Thoracic aorta (tissue), 2 donors: ENCODE measurements around the gene MAD1L1. TPM values are rescaled to one million over a fixed set of nuclear protein-coding genes. Genes with fewer than 3 reads are reported as not detected.

Source experiments
- ATAC-seq: fragments of 150-250 bp; one replicate; pipeline ENCODE4 v1.8.0; 2017; ENCODE audit warnings: low read depth; ENCODE audit not compliant: insufficient number of reproducible peaks, low FRiP score
- DNase-seq: peaks from one replicate; pipeline ENCODE4 v3.0.0-alpha.2; 2020; ENCODE audit warnings: low spot score
- H3K27ac ChIP-seq, 2 donors: fragments of 200-600 bp; sonication (generic); 1 replicate in 1 of 2; 2 replicates in 1 of 2; pipeline ENCODE4 v1.5.1; 2016; ENCODE audit warnings: mild to moderate bottlenecking in 2 of 2, moderate library complexity in 2 of 2
- H3K27me3 ChIP-seq: fragments of 200-600 bp; sonication (generic); replicated peaks from 2 replicates; pipeline ENCODE4 v1.6.0; 2016; ENCODE audit warnings: mild to moderate bottlenecking; ENCODE audit not compliant: insufficient read depth
- H3K36me3 ChIP-seq: fragments of 200-600 bp; sonication (generic); one replicate; pipeline ENCODE4 v1.5.1; 2016
- H3K4me1 ChIP-seq, 2 donors: fragments of 200-600 bp; sonication (generic); 1 replicate in 1 of 2; 2 replicates in 1 of 2; pipeline versions ENCODE4 v1.5.1 to v1.6.0; 2016; ENCODE audit warnings: low read depth in 2 of 2, mild to moderate bottlenecking in 1 of 2; ENCODE audit not compliant: control insufficient read depth in 1 of 2
- H3K4me3 ChIP-seq: fragments of 200-600 bp; sonication (generic); 2 replicates; pipeline ENCODE4 v1.5.1; 2016; ENCODE audit warnings: mild to moderate bottlenecking
- H3K9me3 ChIP-seq: fragments of 200-600 bp; sonication (generic); 2 replicates; pipeline ENCODE4 v1.5.1; 2016
- total RNA-seq, 2 donors: library from RNA; depleted of rRNA; stranded (reverse); fragments of >200 nt; gene quantifications; one replicate each; pipeline versions ENCODE4 v1.1.0 to v1.2.3, GENCODE V29; 2016
- TF ChIP-seq, protein P1 (sequence below): fragments of 200-600 bp; sonication (generic); IDR thresholded peaks from one replicate; pipeline ENCODE4 v1.5.1; 2019; ENCODE audit warnings: antibody characterized with exemption

Gene MAD1L1
- total RNA-seq, 2 donors from 2014 or later, result 27.4 to 41.3 TPM

DNA sequence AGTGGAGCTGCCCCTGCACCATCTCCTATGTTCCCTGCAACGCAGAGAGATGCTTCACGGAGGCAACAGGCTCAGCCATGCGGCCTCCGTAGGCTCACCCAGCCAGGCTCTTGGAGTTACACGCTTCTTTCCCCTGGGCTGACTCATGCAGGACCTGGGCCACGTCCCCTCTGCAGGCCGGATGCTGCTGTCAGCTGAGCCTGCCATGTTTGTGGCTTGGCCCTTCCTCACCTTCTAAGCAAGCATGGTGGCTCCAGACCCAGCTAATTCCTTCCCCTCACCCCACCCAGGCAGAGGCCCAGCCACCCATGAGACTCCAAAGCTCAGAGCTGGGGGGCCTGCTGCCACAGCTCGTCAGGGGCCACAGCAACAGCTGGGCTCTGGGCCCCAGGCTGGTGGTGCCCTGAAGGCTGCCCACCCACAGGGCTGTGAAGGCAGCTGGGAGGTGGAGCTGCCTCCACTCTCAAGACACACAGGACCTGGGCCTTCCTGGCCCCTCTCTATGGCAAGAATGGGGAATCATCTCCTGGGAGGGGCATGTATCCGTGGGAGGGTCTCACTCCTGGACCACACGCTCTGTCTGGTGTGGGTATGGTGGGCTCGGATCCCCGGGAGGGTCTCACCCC lies 343.1 kb downstream of the MAD1L1 start:
- Histone ChIP-seq H3K4me3 (no peak overlapping the region), H3K4me1 (no peaks in the 10 kb centered on the region), H3K27ac (no peak overlapping the region), H3K27me3 (no peaks in the 10 kb centered on the region), H3K9me3 (no peaks in the 10 kb centered on the region), H3K36me3 (peaks cover 5% of the 10 kb centered on the region)
- no peak for ATAC-seq
- TF ChIP-seq, protein P1, sequence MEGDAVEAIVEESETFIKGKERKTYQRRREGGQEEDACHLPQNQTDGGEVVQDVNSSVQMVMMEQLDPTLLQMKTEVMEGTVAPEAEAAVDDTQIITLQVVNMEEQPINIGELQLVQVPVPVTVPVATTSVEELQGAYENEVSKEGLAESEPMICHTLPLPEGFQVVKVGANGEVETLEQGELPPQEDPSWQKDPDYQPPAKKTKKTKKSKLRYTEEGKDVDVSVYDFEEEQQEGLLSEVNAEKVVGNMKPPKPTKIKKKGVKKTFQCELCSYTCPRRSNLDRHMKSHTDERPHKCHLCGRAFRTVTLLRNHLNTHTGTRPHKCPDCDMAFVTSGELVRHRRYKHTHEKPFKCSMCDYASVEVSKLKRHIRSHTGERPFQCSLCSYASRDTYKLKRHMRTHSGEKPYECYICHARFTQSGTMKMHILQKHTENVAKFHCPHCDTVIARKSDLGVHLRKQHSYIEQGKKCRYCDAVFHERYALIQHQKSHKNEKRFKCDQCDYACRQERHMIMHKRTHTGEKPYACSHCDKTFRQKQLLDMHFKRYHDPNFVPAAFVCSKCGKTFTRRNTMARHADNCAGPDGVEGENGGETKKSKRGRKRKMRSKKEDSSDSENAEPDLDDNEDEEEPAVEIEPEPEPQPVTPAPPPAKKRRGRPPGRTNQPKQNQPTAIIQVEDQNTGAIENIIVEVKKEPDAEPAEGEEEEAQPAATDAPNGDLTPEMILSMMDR, result no peak
- DNase-seq, result no peak

DNA sequence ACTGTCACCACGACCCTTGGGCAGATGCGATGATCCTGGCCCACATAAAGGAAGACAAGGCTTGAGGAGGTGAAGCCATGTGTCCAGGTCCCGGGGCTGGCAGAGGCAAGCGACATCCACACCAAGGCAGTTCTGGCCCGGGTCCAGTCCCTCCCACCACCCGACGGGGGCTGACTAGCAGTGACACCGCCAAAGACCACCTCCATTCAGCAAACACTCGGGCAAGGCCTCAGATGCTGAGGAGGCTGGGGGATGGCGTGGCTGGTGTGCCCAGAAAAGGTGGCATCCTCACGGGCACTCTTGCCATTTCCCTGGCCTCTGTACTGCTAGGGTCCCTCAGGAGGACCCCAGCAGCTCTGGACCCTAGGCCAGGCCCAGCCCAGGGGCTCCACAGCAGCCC lies 343.7 kb downstream of the MAD1L1 start:
- TF ChIP-seq, protein P1, result no peak
- Histone ChIP-seq H3K27ac (no peak overlapping the region), H3K9me3 (no peaks in the 10 kb centered on the region), H3K36me3 (peaks cover 5% of the 10 kb centered on the region), H3K4me3 (no peak overlapping the region), H3K27me3 (no peaks in the 10 kb centered on the region), H3K4me1 (no peaks in the 10 kb centered on the region)
- ATAC-seq (no peak), DNase-seq (no peak)

DNA sequence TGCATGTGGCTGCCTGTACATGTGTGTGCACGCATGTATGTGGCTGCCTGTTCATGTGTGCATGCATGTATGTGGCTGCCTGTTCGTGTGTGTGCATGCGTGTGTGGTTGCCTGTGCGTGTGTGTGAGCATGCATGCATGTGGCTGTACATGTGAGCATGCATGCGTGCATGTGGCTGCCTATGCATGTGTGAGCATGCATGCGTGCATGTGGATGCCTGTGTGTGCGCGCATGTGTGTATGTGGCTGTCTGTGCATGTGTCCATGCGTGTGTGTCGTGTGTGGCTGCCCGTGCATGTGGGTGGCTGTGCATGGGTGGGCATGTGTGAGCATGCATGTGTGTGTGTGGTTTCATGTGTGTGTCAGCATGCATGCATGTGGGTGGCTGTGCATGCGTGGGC lies 344.3 kb downstream of the MAD1L1 start:
- ATAC-seq, result no peak
- Histone ChIP-seq H3K4me1 (no peaks in the 10 kb centered on the region), H3K9me3 (no peaks in the 10 kb centered on the region), H3K4me3 (no peak overlapping the region), H3K36me3 (peaks cover 5% of the 10 kb centered on the region), H3K27ac (no peak overlapping the region), H3K27me3 (no peaks in the 10 kb centered on the region)
- TF ChIP-seq, protein P1, result no peak
- DNase-seq, result no peak

DNA sequence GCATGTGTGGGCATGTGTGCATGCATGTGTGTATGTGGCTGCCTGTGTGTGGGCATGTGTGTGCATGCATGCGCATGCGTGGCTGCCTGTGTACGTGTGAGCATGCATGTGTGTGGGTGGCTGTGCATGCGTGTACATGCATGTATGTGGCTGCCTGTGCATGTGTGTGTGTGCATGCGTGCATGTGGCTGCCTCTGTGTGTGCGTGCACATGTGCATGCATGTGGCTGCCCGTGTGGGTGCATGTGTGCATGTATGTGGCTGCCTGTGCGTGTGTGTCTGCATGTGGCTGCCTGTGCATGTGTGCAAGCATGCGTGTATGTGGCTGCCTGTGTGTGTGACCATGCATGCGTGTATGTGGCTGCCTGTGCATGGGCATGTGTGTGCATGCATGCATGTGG lies 345.5 kb downstream of the MAD1L1 start:
- Histone ChIP-seq H3K9me3 (no peaks in the 10 kb centered on the region), H3K4me3 (no peak overlapping the region), H3K36me3 (peaks cover 5% of the 10 kb centered on the region), H3K27ac (no peak overlapping the region), H3K27me3 (no peaks in the 10 kb centered on the region), H3K4me1 (no peaks in the 10 kb centered on the region)
- ATAC-seq, result no peak
- TF ChIP-seq, protein P1, result no peak
- DNase-seq, result no peak

DNA sequence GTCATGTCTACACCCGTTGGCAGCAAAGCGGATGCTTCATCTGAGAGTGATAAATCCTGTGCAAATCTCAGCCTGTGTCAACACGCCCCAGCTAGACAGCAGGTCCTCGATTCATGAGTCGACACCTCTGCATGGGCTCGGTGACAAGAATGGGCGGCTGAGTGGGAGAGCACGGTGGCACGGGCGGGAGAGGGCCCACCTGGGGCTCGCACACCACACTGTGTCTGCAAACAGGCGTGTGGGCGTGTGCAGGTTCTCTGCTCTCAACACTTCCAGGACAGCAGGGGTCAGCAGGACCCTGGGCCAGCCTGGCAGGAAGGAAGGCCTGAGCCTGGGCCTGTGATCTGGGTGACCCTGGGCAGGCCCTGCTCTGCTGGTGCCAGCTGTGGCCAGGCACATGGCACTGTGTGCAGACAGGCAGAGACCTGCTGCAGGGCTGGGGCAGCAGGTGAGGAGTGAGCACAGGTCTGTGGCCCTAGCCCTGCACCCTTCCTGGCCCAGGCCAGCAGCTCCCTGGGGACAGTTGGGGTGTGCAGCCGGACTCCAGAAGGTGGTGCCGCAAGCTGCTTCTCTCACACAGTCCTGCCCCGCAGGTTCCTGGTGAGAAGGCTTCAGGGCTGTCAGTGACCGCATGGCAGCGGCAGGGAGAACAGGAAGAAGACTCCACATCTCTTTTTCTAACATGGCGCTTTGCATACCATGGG lies 346.2 kb downstream of the MAD1L1 start:
- Histone ChIP-seq H3K27me3 (no peaks in the 10 kb centered on the region), H3K9me3 (no peaks in the 10 kb centered on the region), H3K27ac (no peak overlapping the region), H3K4me3 (no peak overlapping the region), H3K36me3 (peaks cover 5% of the 10 kb centered on the region), H3K4me1 (no peaks in the 10 kb centered on the region)
- ATAC-seq (no peak), DNase-seq (no peak)
- TF ChIP-seq, protein P1, result no peak
